ENCODE measurements around the gene CA10. TPM values are rescaled to one million over a fixed set of nuclear protein-coding genes. Genes with fewer than 3 reads are reported as not detected.

The CA10 gene
- total and polyA plus RNA-seq, 5 donors from 2014 or later: not detected

GRCh38 chr17:52036416-52036815, 122.1 kb downstream of the CA10 start:
- Histone ChIP-seq H3K4me3 (ENCODE audit: low read depth, low read length) (no peak overlapping the region), H3K9me3 (ENCODE audit: control insufficient read depth in 2 of 2, low read length in 2 of 2) (no peaks in the 10 kb centered on the region), H3K4me1 (ENCODE audit: control insufficient read depth, insufficient read depth, low read length, poor library complexity, severe bottlenecking) (no peaks in the 10 kb centered on the region), H3K27me3 (ENCODE audit: control insufficient read depth, insufficient read depth, low read length) (peaks cover 2% of the 10 kb centered on the region), H3K36me3 (ENCODE audit: control insufficient read depth, insufficient read depth, low read length) (no peaks in the 10 kb centered on the region), H3K27ac (ENCODE audit: insufficient read depth, low read length, poor library complexity, severe bottlenecking) (no peak overlapping the region)
- Mint-ChIP-seq H3K4me1 (no peaks in the 10 kb centered on the region), H3K4me3 (no peak overlapping the region), H3K36me3 (no peaks in the 10 kb centered on the region), H3K27me3 (no peaks in the 10 kb centered on the region), H3K27ac (no peak overlapping the region), H3K9me3 (peaks cover 0 to 4% (median 0%) of the 10 kb centered on the region in 7 donors)
- DNase-seq (no peak), ATAC-seq (ENCODE audit: low read depth in 2 of 2) (no peak)

DNA sequence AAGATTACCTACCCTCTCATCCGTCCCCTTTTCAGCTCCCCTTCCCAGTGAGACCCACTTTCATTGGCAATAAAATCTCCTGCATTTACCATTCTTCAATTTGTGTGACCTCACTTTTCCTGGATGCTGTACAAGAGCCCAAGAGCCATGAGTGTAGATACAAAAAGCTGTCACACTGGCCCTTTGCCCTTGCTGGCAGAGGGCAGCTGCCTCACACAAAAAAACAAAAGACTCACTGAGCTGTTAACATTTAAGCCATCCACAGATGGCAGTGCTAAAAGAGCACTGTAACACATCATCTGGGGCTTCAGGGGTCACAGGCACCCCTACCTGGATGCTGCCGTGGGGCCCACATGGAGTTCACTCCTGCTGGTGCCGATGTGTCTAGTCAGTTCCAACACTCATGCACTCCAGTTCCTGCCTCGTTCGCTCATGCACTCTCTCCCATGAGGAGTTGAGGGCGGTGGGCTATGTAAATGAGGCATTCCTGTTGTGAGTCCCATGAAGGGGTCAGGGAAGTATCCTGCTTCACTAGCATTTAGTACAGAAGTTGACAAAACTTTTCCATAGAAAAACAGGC, 123.1 kb downstream of the CA10 start:
- peaks cover 0 to 4% (median 0%) of the 10 kb centered on the region in 7 donors for H3K9me3 Mint-ChIP-seq
- no peaks in the 10 kb centered on the region for H3K9me3 ChIP-seq (ENCODE audit: control insufficient read depth in 2 of 2, low read length in 2 of 2)
- H3K36me3 Mint-ChIP-seq: no peaks in the 10 kb centered on the region
- no peaks in the 10 kb centered on the region for H3K4me1 Mint-ChIP-seq
- no peak overlapping the region for H3K27ac ChIP-seq (ENCODE audit: insufficient read depth, low read length, poor library complexity, severe bottlenecking)
- no peak for ATAC-seq (ENCODE audit: low read depth in 2 of 2)
- no peak for DNase-seq
- no peak overlapping the region for H3K4me3 Mint-ChIP-seq
- H3K27ac Mint-ChIP-seq: no peak overlapping the region
- no peaks in the 10 kb centered on the region for H3K27me3 Mint-ChIP-seq
- no peaks in the 10 kb centered on the region for H3K27me3 ChIP-seq (ENCODE audit: control insufficient read depth, insufficient read depth, low read length)
- no peaks in the 10 kb centered on the region for H3K36me3 ChIP-seq (ENCODE audit: control insufficient read depth, insufficient read depth, low read length)
- no peaks in the 10 kb centered on the region for H3K4me1 ChIP-seq (ENCODE audit: control insufficient read depth, insufficient read depth, low read length, poor library complexity, severe bottlenecking)
- H3K4me3 ChIP-seq (ENCODE audit: low read depth, low read length): no peak overlapping the region

GRCh38 chr17:52032454-52032853, 126.1 kb downstream of the CA10 start:
- H3K9me3 ChIP-seq (ENCODE audit: control insufficient read depth in 2 of 2, low read length in 2 of 2): no peaks in the 10 kb centered on the region
- Mint-ChIP-seq H3K27ac (no peak overlapping the region), H3K27me3 (no peaks in the 10 kb centered on the region)

DNA sequence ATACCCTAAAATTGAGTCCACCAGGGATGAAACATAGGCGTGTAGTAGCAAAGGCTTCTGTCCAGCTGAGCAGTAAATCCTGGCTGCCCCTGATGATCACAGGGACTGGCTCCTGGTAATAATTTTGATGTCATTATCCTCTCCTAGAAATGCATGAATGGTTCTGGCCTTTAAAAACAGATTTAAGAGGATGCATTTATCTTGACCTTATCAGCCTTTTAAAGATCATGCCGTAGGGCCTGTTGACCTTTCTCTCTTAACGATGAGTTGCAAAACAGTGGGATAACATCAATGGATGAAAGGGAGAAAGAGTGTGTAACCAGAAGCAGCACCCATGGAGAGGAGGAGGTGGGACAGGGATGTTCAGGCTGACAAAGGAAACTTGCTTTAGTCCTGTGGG, 128.5 kb downstream of the CA10 start:
- ATAC-seq (ENCODE audit: low read depth in 2 of 2) (no peak), DNase-seq (no peak)
- no peak overlapping the region for H3K4me3 ChIP-seq (ENCODE audit: low read depth, low read length)

More at GRCh38 chr17:52032454-52032853, 126.1 kb downstream of the CA10 start:
- ATAC-seq (ENCODE audit: low read depth in 2 of 2) (no peak), DNase-seq (no peak)
- Mint-ChIP-seq H3K9me3 (peaks cover 0 to 2% (median 0%) of the 10 kb centered on the region in 7 donors), H3K4me3 (no peak overlapping the region), H3K4me1 (no peaks in the 10 kb centered on the region), H3K36me3 (no peaks in the 10 kb centered on the region)
- no peaks in the 10 kb centered on the region for H3K36me3 ChIP-seq (ENCODE audit: control insufficient read depth, insufficient read depth, low read length)
- H3K27ac ChIP-seq (ENCODE audit: insufficient read depth, low read length, poor library complexity, severe bottlenecking): no peak overlapping the region
- H3K4me1 ChIP-seq (ENCODE audit: control insufficient read depth, insufficient read depth, low read length, poor library complexity, severe bottlenecking): no peaks in the 10 kb centered on the region
- H3K4me3 ChIP-seq (ENCODE audit: low read depth, low read length): no peak overlapping the region
- H3K27me3 ChIP-seq (ENCODE audit: control insufficient read depth, insufficient read depth, low read length): no peaks in the 10 kb centered on the region

GRCh38 chr17:52027620-52028295, 130.8 kb downstream of the CA10 start:
- no peaks in the 10 kb centered on the region for H3K27me3 ChIP-seq (ENCODE audit: control insufficient read depth, insufficient read depth, low read length)
- Mint-ChIP-seq H3K4me1 (no peaks in the 10 kb centered on the region), H3K4me3 (no peak overlapping the region), H3K9me3 (peaks cover 0 to 2% (median 0%) of the 10 kb centered on the region in 7 donors), H3K36me3 (no peaks in the 10 kb centered on the region), H3K27me3 (no peaks in the 10 kb centered on the region), H3K27ac (no peak overlapping the region)
- ATAC-seq (ENCODE audit: low read depth in 2 of 2) (no peak), DNase-seq (no peak)
- H3K4me1 ChIP-seq (ENCODE audit: control insufficient read depth, insufficient read depth, low read length, poor library complexity, severe bottlenecking): no peaks in the 10 kb centered on the region
- no peaks in the 10 kb centered on the region for H3K9me3 ChIP-seq (ENCODE audit: control insufficient read depth in 2 of 2, low read length in 2 of 2)
- H3K4me3 ChIP-seq (ENCODE audit: low read depth, low read length): no peak overlapping the region
- no peak overlapping the region for H3K27ac ChIP-seq (ENCODE audit: insufficient read depth, low read length, poor library complexity, severe bottlenecking)
- no peaks in the 10 kb centered on the region for H3K36me3 ChIP-seq (ENCODE audit: control insufficient read depth, insufficient read depth, low read length)

More for the DNA sequence above, 128.5 kb downstream of the CA10 start:
- Mint-ChIP-seq H3K9me3 (peaks cover 0 to 2% (median 0%) of the 10 kb centered on the region in 7 donors), H3K4me1 (no peaks in the 10 kb centered on the region), H3K4me3 (no peak overlapping the region), H3K27me3 (no peaks in the 10 kb centered on the region), H3K27ac (no peak overlapping the region), H3K36me3 (no peaks in the 10 kb centered on the region)
- Histone ChIP-seq H3K27me3 (ENCODE audit: control insufficient read depth, insufficient read depth, low read length) (no peaks in the 10 kb centered on the region), H3K9me3 (ENCODE audit: control insufficient read depth in 2 of 2, low read length in 2 of 2) (no peaks in the 10 kb centered on the region), H3K36me3 (ENCODE audit: control insufficient read depth, insufficient read depth, low read length) (no peaks in the 10 kb centered on the region), H3K4me1 (ENCODE audit: control insufficient read depth, insufficient read depth, low read length, poor library complexity, severe bottlenecking) (no peaks in the 10 kb centered on the region), H3K27ac (ENCODE audit: insufficient read depth, low read length, poor library complexity, severe bottlenecking) (no peak overlapping the region)

GRCh38 chr17:52027081-52027480, 131.4 kb downstream of the CA10 start:
- H3K4me3 Mint-ChIP-seq: no peak overlapping the region
- H3K4me1 ChIP-seq (ENCODE audit: control insufficient read depth, insufficient read depth, low read length, poor library complexity, severe bottlenecking): no peaks in the 10 kb centered on the region
- H3K27me3 ChIP-seq (ENCODE audit: control insufficient read depth, insufficient read depth, low read length): no peaks in the 10 kb centered on the region
- H3K36me3 Mint-ChIP-seq: no peaks in the 10 kb centered on the region
- peaks cover 0 to 6% (median 0%) of the 10 kb centered on the region in 7 donors for H3K9me3 Mint-ChIP-seq
- no peaks in the 10 kb centered on the region for H3K27me3 Mint-ChIP-seq
- H3K27ac Mint-ChIP-seq: no peak overlapping the region
- DNase-seq (no peak), ATAC-seq (ENCODE audit: low read depth in 2 of 2) (no peak)
- no peak overlapping the region for H3K4me3 ChIP-seq (ENCODE audit: low read depth, low read length)
- H3K9me3 ChIP-seq (ENCODE audit: control insufficient read depth in 2 of 2, low read length in 2 of 2): no peaks in the 10 kb centered on the region
- H3K4me1 Mint-ChIP-seq: no peaks in the 10 kb centered on the region
- no peaks in the 10 kb centered on the region for H3K36me3 ChIP-seq (ENCODE audit: control insufficient read depth, insufficient read depth, low read length)
- no peak overlapping the region for H3K27ac ChIP-seq (ENCODE audit: insufficient read depth, low read length, poor library complexity, severe bottlenecking)

- no peak for ATAC-seq (ENCODE audit: low read depth in 2 of 2)
Observed at GRCh38 chr17:52026075-52026474, 132.4 kb downstream of the CA10 start.

DNA sequence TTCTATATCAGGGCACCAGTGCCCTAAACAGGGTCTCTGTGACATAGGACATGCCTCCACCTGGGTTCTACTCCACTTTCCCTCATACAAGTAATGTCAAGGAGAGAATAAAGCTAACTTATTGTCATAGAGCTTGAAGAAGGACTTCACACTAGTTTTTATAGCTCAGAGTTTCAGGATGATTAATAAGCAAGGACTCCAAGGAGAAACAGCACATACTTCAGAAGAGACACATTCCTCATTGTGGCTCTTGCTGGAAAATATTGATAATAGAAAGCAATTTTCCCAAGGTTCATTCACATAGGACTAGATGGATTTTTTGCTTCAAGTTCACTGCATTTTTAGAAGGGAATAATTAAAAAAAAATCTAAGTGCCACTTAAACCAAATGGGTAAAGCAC, 133.3 kb downstream of the CA10 start:
- Mint-ChIP-seq H3K4me3 (no peak overlapping the region), H3K4me1 (no peaks in the 10 kb centered on the region), H3K27me3 (no peaks in the 10 kb centered on the region), H3K27ac (no peak overlapping the region), H3K9me3 (peaks cover 0 to 10% (median 1%) of the 10 kb centered on the region in 7 donors), H3K36me3 (no peaks in the 10 kb centered on the region)
- Histone ChIP-seq H3K9me3 (ENCODE audit: control insufficient read depth in 2 of 2, low read length in 2 of 2) (no peaks in the 10 kb centered on the region), H3K4me3 (ENCODE audit: low read depth, low read length) (no peak overlapping the region), H3K4me1 (ENCODE audit: control insufficient read depth, insufficient read depth, low read length, poor library complexity, severe bottlenecking) (no peaks in the 10 kb centered on the region), H3K27ac (ENCODE audit: insufficient read depth, low read length, poor library complexity, severe bottlenecking) (no peak overlapping the region), H3K36me3 (ENCODE audit: control insufficient read depth, insufficient read depth, low read length) (no peaks in the 10 kb centered on the region), H3K27me3 (ENCODE audit: control insufficient read depth, insufficient read depth, low read length) (no peaks in the 10 kb centered on the region)
- no peak for ATAC-seq (ENCODE audit: low read depth in 2 of 2)
- no peak for DNase-seq

More at GRCh38 chr17:52026075-52026474, 132.4 kb downstream of the CA10 start:
- DNase-seq: no peak
- no peaks in the 10 kb centered on the region for H3K36me3 Mint-ChIP-seq
- H3K4me3 ChIP-seq (ENCODE audit: low read depth, low read length): no peak overlapping the region
- H3K27me3 Mint-ChIP-seq: no peaks in the 10 kb centered on the region
- H3K9me3 Mint-ChIP-seq: peaks cover 0 to 6% (median 1%) of the 10 kb centered on the region in 7 donors
- no peaks in the 10 kb centered on the region for H3K27me3 ChIP-seq (ENCODE audit: control insufficient read depth, insufficient read depth, low read length)
- H3K4me3 Mint-ChIP-seq: no peak overlapping the region
- H3K4me1 ChIP-seq (ENCODE audit: control insufficient read depth, insufficient read depth, low read length, poor library complexity, severe bottlenecking): no peaks in the 10 kb centered on the region
- no peaks in the 10 kb centered on the region for H3K36me3 ChIP-seq (ENCODE audit: control insufficient read depth, insufficient read depth, low read length)
- H3K4me1 Mint-ChIP-seq: no peaks in the 10 kb centered on the region
- H3K27ac ChIP-seq (ENCODE audit: insufficient read depth, low read length, poor library complexity, severe bottlenecking): no peak overlapping the region
- H3K9me3 ChIP-seq (ENCODE audit: control insufficient read depth in 2 of 2, low read length in 2 of 2): no peaks in the 10 kb centered on the region
- no peak overlapping the region for H3K27ac Mint-ChIP-seq
